ENCODE measurements around the gene CES4A.
"Not testable (repeated sequence)": the region's sequence is repeated elsewhere in the genome, so short reads cannot be mapped to it uniquely, and the experiment has no call there.

DNA sequence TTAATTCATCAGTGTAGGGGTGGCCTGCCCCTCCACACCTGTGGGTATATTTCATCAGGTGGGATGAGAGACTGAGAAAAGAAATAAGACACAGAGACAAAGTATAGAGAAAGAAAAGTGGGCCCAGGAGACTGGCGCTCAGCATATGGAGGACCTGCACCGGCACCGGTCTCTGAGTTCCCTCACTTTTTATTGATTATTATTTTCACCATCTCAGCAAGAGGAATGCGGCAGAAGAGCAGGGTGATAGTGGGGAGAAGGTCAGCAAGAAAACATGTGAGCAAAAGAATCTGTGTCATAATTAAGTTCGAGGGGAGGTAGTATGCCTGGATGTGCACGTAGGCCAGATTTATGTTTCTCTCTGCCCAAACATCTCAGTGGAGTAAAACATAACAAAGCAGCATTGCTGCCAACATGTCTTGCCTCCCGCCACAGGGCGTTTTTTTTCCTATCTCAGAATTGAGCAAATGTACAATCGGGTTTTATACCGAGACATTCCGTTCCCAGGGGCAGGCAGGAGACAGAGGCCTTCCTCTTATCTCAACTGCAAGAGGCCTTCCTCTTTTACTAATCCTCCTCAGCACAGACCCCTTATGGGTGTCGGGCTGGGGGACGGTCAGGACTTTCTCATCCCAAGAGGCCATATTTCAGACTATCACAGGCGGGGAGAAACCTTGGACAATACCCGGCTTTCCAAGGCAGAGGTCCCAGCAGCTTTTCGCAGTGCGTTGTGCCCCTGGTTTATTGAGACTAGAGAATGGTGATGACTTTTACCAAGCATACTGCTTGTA lies 32.8 kb upstream of the CES4A start:
- TF ChIP-seq POLR2A (IDR thresholded peaks at IDR 0.05; ENCODE audit: low read depth); POLR2AphosphoS5 (IDR thresholded peaks at IDR 0.05); EP300 (IDR thresholded peaks at IDR 0.05): not testable (repeated sequence)
- TF ChIP-seq, protein P1, sequence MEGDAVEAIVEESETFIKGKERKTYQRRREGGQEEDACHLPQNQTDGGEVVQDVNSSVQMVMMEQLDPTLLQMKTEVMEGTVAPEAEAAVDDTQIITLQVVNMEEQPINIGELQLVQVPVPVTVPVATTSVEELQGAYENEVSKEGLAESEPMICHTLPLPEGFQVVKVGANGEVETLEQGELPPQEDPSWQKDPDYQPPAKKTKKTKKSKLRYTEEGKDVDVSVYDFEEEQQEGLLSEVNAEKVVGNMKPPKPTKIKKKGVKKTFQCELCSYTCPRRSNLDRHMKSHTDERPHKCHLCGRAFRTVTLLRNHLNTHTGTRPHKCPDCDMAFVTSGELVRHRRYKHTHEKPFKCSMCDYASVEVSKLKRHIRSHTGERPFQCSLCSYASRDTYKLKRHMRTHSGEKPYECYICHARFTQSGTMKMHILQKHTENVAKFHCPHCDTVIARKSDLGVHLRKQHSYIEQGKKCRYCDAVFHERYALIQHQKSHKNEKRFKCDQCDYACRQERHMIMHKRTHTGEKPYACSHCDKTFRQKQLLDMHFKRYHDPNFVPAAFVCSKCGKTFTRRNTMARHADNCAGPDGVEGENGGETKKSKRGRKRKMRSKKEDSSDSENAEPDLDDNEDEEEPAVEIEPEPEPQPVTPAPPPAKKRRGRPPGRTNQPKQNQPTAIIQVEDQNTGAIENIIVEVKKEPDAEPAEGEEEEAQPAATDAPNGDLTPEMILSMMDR (IDR thresholded peaks at IDR 0.05): not testable (repeated sequence)
